ENCODE results near the gene HYDIN.

- TF ChIP-seq CTCF (conservative IDR thresholded peaks at IDR 0.05) (no peak), ZFX (IDR thresholded peaks at IDR 0.05) (no peak)
Observed at GRCh38 chr16:70780546-70780945, 450.0 kb downstream of the HYDIN start.
